GM12878 (cell line): ENCODE results near the gene TXNDC16. TPM values are rescaled to one million over a fixed set of nuclear protein-coding genes. Genes with fewer than 3 reads are reported as not detected.

ENCODE experiments used
- ATAC-seq: fragments of 200-7000 bp; cut with Tn5 transposase; 3 replicates; pipeline ENCODE4 v1.9.1; 2020; ENCODE audit warnings: mild to moderate bottlenecking, moderate library complexity
- BruUV-seq: library from RNA; stranded (reverse); fragments of 400-500 nt; replicated peaks from 2 replicates; lab custom pipeline; 2021; lab: Mats Ljungman, UMichigan
- CTCF ChIA-PET: fragments of 300-600 bp; sonication (Branson Sonifier 250); formaldehyde crosslinking; extraction: SDS; loops from one replicate; lab custom pipeline; 2021; ENCODE audit warnings: inconsistent platforms; lab: Yijun Ruan, JAX
- POLR2A ChIA-PET: fragments of 350-600 bp; formaldehyde crosslinking; extraction: SDS; loops from one replicate; lab custom pipeline; 2021; ENCODE audit warnings: inconsistent platforms; lab: Charles Lee
- RAD21 ChIA-PET: fragments of 300-600 bp; sonication (Branson Sonifier 250); formaldehyde crosslinking; loops from one replicate; lab custom pipeline; 2023; ENCODE audit warnings: antibody characterized with exemption; ENCODE audit not compliant: unreplicated experiment; lab: Charles Lee
- SMC1A ChIA-PET: fragments of 300-600 bp; sonication (Branson Sonifier 250); formaldehyde crosslinking; loops from one replicate; lab custom pipeline; 2023; ENCODE audit not compliant: unreplicated experiment, uncharacterized antibody; lab: Charles Lee
- DNase-seq: peaks from one replicate; pipeline ENCODE4 v3.0.0-alpha.2; 2011; ENCODE audit warnings: low read depth, low spot score
- FAIRE-seq: peaks from 3 replicates; lab custom pipeline; 2011; peaks lifted over from hg19 to GRCh38; lab: Jason Lieb, UNC
- H2AFZ ChIP-seq: 2 replicates; pipeline ENCODE4 v1.6.0; 2011; ENCODE audit warnings: low read depth, low read length, control low read depth; ENCODE audit not compliant: control insufficient read depth
- H3K27ac ChIP-seq: 2 replicates; pipeline ENCODE4 v1.5.1; 2011; ENCODE audit warnings: control low read depth; ENCODE audit not compliant: control insufficient read depth, insufficient read depth
- H3K27me3 ChIP-seq, 2 experiments: replicated peaks in 1 of 2; 2 replicates each; pipeline versions ENCODE4 v1.6.0 to v1.6.1; 2011; ENCODE audit warnings: low read length in 1 of 2; ENCODE audit not compliant: control insufficient read depth in 2 of 2, insufficient read depth in 2 of 2
- H3K36me3 ChIP-seq, 2 experiments: 2 replicates each; pipeline ENCODE4 v1.5.1; 2011; ENCODE audit warnings: low read length in 1 of 2; ENCODE audit not compliant: control insufficient read depth in 2 of 2, insufficient read depth in 2 of 2
- H3K4me1 ChIP-seq: 2 replicates; pipeline ENCODE4 v1.6.1; 2011; ENCODE audit warnings: mild to moderate bottlenecking, low read length, moderate library complexity, mixed read lengths; ENCODE audit not compliant: control insufficient read depth, insufficient read depth
- H3K4me2 ChIP-seq: 2 replicates; pipeline ENCODE4 v1.6.0; 2011; ENCODE audit warnings: control low read depth; ENCODE audit not compliant: control insufficient read depth, insufficient read depth
- H3K4me3 ChIP-seq: fragments of 200-600 bp; sonication (generic); 2 replicates; pipeline ENCODE4 v1.5.1; 2016
- H3K79me2 ChIP-seq: 2 replicates; pipeline ENCODE4 v1.6.0; 2011; ENCODE audit warnings: low read length; ENCODE audit not compliant: control insufficient read depth, insufficient read depth
- H3K9ac ChIP-seq: 2 replicates; pipeline ENCODE4 v1.8.0; 2011; ENCODE audit warnings: low read length, control low read depth, mixed read lengths; ENCODE audit not compliant: control insufficient read depth, insufficient read depth
- H3K9me3 ChIP-seq: replicated peaks from 3 replicates; pipeline ENCODE4 v1.5.1; 2011; ENCODE audit warnings: mild to moderate bottlenecking, low read length; ENCODE audit not compliant: control insufficient read depth, insufficient read depth
- H4K20me1 ChIP-seq: 2 replicates; pipeline ENCODE4 v1.6.0; 2011; ENCODE audit not compliant: control insufficient read depth, insufficient read depth
- CHD4 ChIP-seq: fragments of 200-600 bp; sonication (generic); IDR thresholded peaks from 2 replicates; pipeline ENCODE4 v1.6.1; 2016; ENCODE audit warnings: mild to moderate bottlenecking
- FOS ChIP-seq: IDR thresholded peaks from 3 replicates; pipeline ENCODE4 v1.6.1; 2011; ENCODE audit warnings: borderline replicate concordance; ENCODE audit not compliant: insufficient read length; ENCODE audit errors: extremely low read depth
- FOXM1 ChIP-seq: IDR thresholded peaks from 2 replicates; pipeline ENCODE4 v1.6.1; 2012; ENCODE audit warnings: low read depth, mild to moderate bottlenecking, inconsistent platforms, low read length, moderate library complexity
- POLR2AphosphoS2 ChIP-seq: IDR thresholded peaks from 2 replicates; pipeline ENCODE4 v1.6.1; 2011; ENCODE audit warnings: low read depth, mild to moderate bottlenecking, low read length, improper control_type of control experiment, moderate library complexity
- POLR2AphosphoS5 ChIP-seq: IDR thresholded peaks from 2 replicates; pipeline ENCODE4 v1.6.1; 2011; ENCODE audit warnings: mild to moderate bottlenecking, low read length, inconsistent platforms
- STAT1 ChIP-seq: fragments of 450-650 bp; conservative IDR thresholded peaks from 2 replicates; pipeline ENCODE4 v1.6.1; 2014; ENCODE audit warnings: antibody characterized with exemption, mild to moderate bottlenecking
- TCF7 ChIP-seq: IDR thresholded peaks from 2 replicates; pipeline ENCODE4 v1.6.1; 2014; ENCODE audit warnings: antibody characterized with exemption, borderline replicate concordance
- in situ Hi-C: fragments of 300-500 bp; cut with MboI; formaldehyde crosslinking; loops from 9 replicates; pipeline ENCODE4 v1.14.3; 2018; ENCODE audit warnings: mixed read lengths
- intact Hi-C: fragments of 100-400 bp; cut with micrococcal nuclease; formaldehyde crosslinking; loops from one replicate; pipeline ENCODE4 v1.14.2; 2022; ENCODE audit not compliant: unreplicated experiment
- polyA plus RNA-seq, 11 experiments: library from polyadenylated mRNA; depleted of rRNA in 4 of 11; unstranded in 6 of 11; stranded (reverse) in 5 of 11; fragments of >200 nt; fragmentation: Nextera tagmentation in 4 of 11; fragmentation: Illumina TruSeq in 1 of 11; extraction: Ambion mirVana in 4 of 11; extraction: Trizol in 1 of 11; gene quantifications; 1 replicate in 1 of 11; 2 replicates in 10 of 11; pipeline versions ENCODE4 v1.2.1 to v1.2.3, GENCODE V29; 2011 to 2016; ENCODE audit warnings: inconsistent platforms in 2 of 11, missing spikeins in 2 of 11, low read depth in 1 of 11
- total RNA-seq, 4 experiments: library from RNA; depleted of rRNA in 3 of 4; stranded (reverse); fragments of >200 nt in 3 of 4; fragmentation: Illumina TruSeq in 1 of 4; extraction: Trizol in 1 of 4; gene quantifications; 2 replicates each; pipeline versions ENCODE4 v1.2.1 to v1.2.3, GENCODE V29; 2013 to 2021
- TF ChIP-seq, protein P1 (sequence below): IDR thresholded peaks from 2 replicates; pipeline ENCODE4 v1.6.1; 2011; ENCODE audit warnings: mild to moderate bottlenecking, low read depth, low read length, moderate library complexity; ENCODE audit not compliant: insufficient replicate concordance
- TF ChIP-seq, protein P2 (sequence below): fragments of 150-350 bp; IDR thresholded peaks from 2 replicates; pipeline ENCODE4 v1.6.1; 2014; ENCODE audit warnings: mild to moderate bottlenecking, low read depth, low read length
- TF ChIP-seq, protein P3 (sequence below): fragments of 450-650 bp; IDR thresholded peaks from 2 replicates; pipeline ENCODE4 v1.6.1; 2016; ENCODE audit warnings: mild to moderate bottlenecking
- TF ChIP-seq, protein P4 (sequence below): fragments of 450-650 bp; IDR thresholded peaks from 2 replicates; pipeline ENCODE4 v1.6.1; 2017; ENCODE audit warnings: mild to moderate bottlenecking, moderate library complexity
- TF ChIP-seq, protein P5 (sequence below): fragments of 450-650 bp; IDR thresholded peaks from 2 replicates; pipeline ENCODE4 v1.6.1; 2016; ENCODE audit warnings: mild to moderate bottlenecking

The TXNDC16 gene
- total and polyA plus RNA-seq, 10 of the 15 experiments (the other 5 are each of a cell fraction or from before 2014, with no cell fraction given) = 1.2 to 7.9 (median 5.5) TPM

DNA sequence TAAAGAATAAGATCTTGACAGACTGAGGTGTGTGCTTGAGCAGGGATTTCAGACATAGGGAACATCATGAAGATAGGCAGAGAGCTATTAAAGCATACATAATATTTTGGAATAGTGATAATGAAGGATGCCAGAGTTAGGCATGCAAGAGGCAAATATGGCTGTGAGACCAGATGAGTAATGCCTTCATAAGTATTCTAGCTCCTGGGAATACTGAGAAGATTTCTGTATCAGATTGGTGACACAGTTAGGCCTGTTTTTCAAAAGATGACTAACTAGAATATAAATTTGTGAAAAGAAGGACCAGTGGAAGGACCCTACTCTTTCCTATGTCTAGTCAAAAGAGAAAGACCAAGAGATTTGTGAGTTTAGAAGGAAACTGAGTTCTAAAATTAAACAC is 108.8 kb downstream of the TXNDC16 start:
- no peak overlapping the region for H3K4me2 ChIP-seq
- in situ Hi-C loops (no loop called here), intact Hi-C loops (no loop called here)
- no peaks in the 10 kb centered on the region for H3K4me1 ChIP-seq
- SMC1A ChIA-PET = interaction anchor here (1.0 to 1.4 kb wide), 4 partner anchors 10 to 19 kb away, joined by 4 to 5 read pairs (median 4); no protein-coding TSS in a partner anchor
- H2AFZ ChIP-seq = no peak overlapping the region
- H4K20me1 ChIP-seq = no peaks in the 10 kb centered on the region
- no TSS peak for BruUV-seq
- DNase-seq (no peak), ATAC-seq (no peak), FAIRE-seq (no peak)
- RAD21 ChIA-PET = no interaction called here
- H3K27ac ChIP-seq = no peak overlapping the region
- H3K9me3 ChIP-seq = no peaks in the 10 kb centered on the region
- no peak for TF ChIP-seq POLR2AphosphoS5
- TF ChIP-seq TCF7 = no peak
- TF ChIP-seq POLR2AphosphoS2 = no peak
- TF ChIP-seq FOS = no peak
- no peak for TF ChIP-seq CHD4
- TF ChIP-seq, protein P1, sequence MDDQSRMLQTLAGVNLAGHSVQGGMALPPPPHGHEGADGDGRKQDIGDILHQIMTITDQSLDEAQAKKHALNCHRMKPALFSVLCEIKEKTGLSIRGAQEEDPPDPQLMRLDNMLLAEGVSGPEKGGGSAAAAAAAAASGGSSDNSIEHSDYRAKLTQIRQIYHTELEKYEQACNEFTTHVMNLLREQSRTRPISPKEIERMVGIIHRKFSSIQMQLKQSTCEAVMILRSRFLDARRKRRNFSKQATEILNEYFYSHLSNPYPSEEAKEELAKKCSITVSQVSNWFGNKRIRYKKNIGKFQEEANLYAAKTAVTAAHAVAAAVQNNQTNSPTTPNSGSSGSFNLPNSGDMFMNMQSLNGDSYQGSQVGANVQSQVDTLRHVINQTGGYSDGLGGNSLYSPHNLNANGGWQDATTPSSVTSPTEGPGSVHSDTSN = no peak
- TF ChIP-seq, protein P2, sequence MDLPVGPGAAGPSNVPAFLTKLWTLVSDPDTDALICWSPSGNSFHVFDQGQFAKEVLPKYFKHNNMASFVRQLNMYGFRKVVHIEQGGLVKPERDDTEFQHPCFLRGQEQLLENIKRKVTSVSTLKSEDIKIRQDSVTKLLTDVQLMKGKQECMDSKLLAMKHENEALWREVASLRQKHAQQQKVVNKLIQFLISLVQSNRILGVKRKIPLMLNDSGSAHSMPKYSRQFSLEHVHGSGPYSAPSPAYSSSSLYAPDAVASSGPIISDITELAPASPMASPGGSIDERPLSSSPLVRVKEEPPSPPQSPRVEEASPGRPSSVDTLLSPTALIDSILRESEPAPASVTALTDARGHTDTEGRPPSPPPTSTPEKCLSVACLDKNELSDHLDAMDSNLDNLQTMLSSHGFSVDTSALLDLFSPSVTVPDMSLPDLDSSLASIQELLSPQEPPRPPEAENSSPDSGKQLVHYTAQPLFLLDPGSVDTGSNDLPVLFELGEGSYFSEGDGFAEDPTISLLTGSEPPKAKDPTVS = no peak
- TF ChIP-seq STAT1 = no peak
- TF ChIP-seq, protein P3, sequence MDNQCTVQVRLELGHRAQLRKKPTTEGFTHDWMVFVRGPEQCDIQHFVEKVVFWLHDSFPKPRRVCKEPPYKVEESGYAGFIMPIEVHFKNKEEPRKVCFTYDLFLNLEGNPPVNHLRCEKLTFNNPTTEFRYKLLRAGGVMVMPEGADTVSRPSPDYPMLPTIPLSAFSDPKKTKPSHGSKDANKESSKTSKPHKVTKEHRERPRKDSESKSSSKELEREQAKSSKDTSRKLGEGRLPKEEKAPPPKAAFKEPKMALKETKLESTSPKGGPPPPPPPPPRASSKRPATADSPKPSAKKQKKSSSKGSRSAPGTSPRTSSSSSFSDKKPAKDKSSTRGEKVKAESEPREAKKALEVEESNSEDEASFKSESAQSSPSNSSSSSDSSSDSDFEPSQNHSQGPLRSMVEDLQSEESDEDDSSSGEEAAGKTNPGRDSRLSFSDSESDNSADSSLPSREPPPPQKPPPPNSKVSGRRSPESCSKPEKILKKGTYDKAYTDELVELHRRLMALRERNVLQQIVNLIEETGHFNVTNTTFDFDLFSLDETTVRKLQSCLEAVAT = no peak
- TF ChIP-seq, protein P4, sequence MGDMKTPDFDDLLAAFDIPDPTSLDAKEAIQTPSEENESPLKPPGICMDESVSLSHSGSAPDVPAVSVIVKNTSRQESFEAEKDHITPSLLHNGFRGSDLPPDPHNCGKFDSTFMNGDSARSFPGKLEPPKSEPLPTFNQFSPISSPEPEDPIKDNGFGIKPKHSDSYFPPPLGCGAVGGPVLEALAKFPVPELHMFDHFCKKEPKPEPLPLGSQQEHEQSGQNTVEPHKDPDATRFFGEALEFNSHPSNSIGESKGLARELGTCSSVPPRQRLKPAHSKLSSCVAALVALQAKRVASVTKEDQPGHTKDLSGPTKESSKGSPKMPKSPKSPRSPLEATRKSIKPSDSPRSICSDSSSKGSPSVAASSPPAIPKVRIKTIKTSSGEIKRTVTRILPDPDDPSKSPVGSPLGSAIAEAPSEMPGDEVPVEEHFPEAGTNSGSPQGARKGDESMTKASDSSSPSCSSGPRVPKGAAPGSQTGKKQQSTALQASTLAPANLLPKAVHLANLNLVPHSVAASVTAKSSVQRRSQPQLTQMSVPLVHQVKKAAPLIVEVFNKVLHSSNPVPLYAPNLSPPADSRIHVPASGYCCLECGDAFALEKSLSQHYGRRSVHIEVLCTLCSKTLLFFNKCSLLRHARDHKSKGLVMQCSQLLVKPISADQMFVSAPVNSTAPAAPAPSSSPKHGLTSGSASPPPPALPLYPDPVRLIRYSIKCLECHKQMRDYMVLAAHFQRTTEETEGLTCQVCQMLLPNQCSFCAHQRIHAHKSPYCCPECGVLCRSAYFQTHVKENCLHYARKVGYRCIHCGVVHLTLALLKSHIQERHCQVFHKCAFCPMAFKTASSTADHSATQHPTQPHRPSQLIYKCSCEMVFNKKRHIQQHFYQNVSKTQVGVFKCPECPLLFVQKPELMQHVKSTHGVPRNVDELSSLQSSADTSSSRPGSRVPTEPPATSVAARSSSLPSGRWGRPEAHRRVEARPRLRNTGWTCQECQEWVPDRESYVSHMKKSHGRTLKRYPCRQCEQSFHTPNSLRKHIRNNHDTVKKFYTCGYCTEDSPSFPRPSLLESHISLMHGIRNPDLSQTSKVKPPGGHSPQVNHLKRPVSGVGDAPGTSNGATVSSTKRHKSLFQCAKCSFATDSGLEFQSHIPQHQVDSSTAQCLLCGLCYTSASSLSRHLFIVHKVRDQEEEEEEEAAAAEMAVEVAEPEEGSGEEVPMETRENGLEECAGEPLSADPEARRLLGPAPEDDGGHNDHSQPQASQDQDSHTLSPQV = no peak
- no peak for TF ChIP-seq FOXM1
- TF ChIP-seq, protein P5, sequence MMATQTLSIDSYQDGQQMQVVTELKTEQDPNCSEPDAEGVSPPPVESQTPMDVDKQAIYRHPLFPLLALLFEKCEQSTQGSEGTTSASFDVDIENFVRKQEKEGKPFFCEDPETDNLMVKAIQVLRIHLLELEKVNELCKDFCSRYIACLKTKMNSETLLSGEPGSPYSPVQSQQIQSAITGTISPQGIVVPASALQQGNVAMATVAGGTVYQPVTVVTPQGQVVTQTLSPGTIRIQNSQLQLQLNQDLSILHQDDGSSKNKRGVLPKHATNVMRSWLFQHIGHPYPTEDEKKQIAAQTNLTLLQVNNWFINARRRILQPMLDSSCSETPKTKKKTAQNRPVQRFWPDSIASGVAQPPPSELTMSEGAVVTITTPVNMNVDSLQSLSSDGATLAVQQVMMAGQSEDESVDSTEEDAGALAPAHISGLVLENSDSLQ = no peak
- no peaks in the 10 kb centered on the region for H3K27me3 ChIP-seq
- CTCF ChIA-PET = interaction anchor here (1.4 kb wide), 1 partner anchor 13 kb away, joined by 3 read pairs; no protein-coding TSS in a partner anchor
- POLR2A ChIA-PET = no interaction called here
- no peaks in the 10 kb centered on the region for H3K79me2 ChIP-seq
- H3K4me3 ChIP-seq = no peak overlapping the region
- H3K9ac ChIP-seq = no peak overlapping the region
- H3K36me3 ChIP-seq = no peaks in the 10 kb centered on the region
